ENCODE results near the gene REG1B.
"Not testable (repeated sequence)": the region's sequence is repeated elsewhere in the genome, so short reads cannot be mapped to it uniquely, and the experiment has no call there.

The REG1B gene

DNA sequence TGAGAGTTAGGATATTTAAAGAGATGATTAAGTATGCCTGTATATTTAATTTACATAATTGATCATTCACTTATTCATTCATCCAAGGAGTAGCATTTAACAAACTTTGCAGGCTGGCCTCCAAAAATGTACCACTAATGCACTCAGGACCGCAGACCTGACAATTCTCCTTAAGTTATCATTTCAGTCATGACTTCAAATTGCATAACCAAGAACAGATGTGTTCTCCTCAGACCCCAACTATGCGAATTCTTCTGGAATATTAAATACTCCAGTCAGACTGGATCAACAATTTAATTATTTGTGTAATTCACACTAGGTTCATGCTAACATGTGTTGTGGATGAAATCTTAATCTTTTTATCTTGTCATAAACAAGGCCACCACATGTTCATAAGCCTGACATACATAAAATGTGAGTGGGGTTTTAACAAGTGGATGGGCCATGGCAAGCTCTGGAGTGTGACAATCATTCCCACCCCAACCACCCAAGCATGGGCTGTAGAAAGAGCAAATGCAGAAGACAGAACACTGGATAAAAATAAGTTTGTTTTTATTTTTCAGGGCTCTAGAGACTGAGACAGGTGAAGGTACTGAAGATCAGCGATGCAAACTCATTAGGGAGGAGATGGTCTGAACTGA lies 3.2 kb downstream of the REG1B start:
- no peak for DNase-seq (ENCODE audit: low read depth, low spot score)

DNA sequence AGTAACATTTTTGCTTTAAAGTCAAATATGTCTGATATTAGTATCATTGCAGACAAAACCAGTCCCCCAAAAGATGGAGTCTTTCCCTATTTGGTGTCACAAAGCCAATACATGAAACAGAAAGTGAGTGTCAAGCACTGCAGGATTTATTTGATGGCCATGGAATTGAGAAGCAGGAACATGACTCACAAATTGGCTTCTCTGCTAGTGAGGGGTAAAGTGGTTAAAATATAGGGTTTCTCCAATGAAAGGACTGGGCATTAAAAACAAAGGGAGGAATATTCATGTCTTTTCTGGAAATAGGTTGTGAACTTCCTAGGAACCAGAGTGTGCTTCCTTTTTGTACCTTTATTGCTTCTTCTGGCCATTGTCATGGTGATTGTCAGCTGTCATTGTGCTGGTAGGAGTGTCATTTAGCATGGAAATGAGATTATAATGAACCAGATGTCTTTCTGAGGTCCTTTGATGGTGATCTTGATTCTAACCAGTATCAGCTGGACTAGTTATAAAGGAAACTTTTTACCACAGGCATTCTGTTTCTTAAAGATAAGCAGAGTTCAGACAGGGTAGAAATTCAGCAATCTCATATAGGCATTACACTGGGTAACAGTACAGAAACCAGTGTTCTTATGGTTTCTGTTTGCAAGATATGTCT lies 4.1 kb downstream of the REG1B start:
- DNase-seq (ENCODE audit: low read depth, low spot score), result no peak

DNA sequence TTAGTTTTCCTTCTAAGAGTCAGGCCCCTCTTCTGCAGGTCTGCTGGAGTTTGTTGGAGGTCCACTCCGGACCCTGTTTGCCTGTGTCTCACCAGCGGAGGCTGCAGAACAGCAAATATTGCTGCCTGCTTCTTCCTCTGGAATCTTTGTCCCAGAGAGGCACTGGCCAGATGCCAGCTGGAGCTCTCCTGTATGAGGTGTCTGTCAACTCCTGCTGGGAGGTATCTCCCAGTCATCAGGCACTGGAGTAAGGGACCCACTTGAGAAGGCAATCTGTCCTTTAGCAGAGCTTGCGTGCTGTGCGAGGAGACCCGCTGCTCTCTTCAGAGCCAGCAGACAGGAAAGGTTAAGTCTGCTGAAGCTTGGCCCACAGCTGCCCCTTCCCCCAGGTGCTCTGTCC lies 4.8 kb downstream of the REG1B start:
- no peak for DNase-seq (ENCODE audit: low read depth, low spot score)

DNA sequence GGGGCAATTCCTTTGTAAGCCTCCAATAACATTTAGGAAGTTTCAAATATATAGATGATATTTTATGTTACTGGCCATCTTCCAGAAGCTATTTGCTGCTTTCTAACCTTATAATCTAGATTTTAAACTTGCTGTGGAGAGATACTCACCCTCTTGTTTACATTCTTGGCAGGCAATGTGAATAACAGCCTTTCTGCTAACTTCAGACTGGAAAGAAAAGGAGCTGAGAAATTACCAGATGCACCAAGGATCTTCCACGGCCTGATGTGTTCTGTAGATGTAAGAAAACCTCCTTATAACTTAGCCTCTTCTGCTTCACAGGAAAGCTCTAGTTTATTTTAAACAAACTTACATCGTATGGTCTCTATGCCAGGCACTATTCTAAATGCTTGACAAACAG lies 16.7 kb downstream of the REG1B start:
- no peak for DNase-seq (ENCODE audit: low read depth, low spot score)

DNA sequence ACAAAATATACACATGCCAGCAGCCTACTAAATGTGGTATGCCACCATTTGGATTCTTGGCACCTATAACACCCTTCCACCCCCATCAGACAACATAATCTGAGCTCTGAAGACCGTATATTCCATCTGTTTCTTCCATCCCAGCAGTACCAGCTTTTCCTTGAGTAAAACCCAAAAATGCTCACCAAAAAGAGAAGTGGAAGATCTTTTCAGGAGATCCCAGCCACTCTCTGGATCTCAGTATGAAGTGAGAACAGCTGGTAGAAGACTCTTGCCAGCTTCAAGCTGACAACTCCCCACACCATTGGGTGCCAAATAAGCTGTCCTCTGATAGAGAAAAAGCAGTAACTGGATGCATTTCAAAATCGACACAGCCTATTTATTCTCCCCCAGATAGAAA lies 22.6 kb downstream of the REG1B start:
- DNase-seq (ENCODE audit: low read depth, low spot score), result no peak

DNA sequence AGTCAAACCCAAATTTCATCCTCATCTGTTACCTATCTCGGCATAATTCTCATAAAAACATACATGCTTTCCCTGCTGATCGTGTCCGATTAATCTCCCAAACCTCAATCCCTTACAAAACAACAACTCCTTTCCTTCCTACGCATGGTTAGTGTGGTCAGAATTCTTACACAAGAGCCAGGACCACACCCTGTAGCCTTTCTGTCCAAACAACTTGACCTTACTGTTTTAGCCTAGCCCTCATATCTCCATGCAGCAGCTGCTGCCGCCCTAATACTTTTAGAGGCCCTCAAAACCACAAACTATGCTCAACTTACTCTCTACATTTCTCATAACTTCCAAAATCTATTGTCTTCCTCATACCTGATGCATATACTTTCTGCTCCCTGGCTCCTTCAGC lies 33.0 kb downstream of the REG1B start:
- not testable (repeated sequence) for DNase-seq (ENCODE audit: low read depth, low spot score)

DNA sequence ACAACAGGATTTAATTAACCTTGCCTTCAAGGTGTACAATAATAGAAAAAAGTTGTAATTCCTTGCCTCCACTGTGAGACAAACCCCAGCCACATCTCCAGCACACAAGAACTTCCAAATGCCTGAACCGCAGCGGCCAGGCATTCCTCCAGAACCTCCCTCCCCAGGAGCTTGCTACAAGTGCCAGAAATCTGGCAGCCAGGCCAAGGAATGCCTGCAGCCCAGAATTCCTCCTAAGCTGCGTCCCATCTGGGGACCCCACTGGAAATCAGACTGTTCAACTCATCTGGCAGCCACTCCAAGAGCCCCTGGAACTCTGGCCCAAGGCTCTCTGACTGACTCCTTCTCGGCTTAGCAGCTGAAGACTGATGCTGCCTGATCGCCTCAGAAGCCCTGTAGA lies 34.3 kb downstream of the REG1B start:
- DNase-seq (ENCODE audit: low read depth, low spot score), result not testable (repeated sequence)

DNA sequence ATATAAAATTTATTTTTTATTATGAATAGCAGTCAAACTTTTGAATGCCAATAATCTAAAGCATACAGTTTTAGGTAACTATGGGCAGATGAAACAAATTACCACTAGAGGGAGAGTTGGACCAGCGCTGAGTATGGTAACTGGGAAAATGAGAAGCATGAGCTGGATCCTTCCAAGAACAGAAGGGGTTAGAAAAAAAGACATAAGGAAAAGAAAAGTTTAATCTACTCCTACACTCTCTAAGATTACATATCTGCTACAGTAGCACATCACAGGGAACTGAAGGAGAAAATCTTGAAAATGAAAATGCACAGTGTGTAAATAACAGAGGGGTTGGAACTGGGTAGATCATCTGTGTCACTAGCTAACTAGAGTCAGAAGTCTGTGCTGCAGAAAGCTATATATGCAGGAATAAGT lies 46.8 kb downstream of the REG1B start:
- DNase-seq (ENCODE audit: low read depth, low spot score), result peak; percentile 4

DNA sequence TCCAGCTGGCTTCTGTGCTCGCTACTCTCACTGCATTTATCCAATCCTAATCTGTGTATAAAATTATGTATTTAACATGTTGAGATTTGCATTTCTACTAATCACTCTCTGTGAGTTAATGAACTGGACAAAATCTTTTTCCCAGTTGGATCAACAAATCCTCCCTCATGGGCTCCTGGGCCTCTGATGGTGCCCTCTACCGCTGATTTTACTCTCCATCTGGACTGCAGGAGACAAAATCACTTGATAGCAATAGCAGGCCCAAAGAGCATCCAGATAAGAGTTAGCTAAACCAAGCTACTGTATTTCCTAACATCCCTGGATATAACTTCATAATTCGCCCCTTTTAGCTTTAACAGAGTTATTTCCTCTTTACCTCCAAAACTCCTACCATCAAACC lies 47.8 kb downstream of the REG1B start:
- DNase-seq (ENCODE audit: low read depth, low spot score), result no peak

All from ELF-1 (cell line).